Liver (tissue), 9 donors: ENCODE results near the gene KCNK7. TPM values are rescaled to one million over a fixed set of nuclear protein-coding genes. Genes with fewer than 3 reads are reported as not detected.
"Not testable (repeated sequence)": the region's sequence is repeated elsewhere in the genome, so short reads cannot be mapped to it uniquely, and the experiment has no call there.

ENCODE experiments used
- DNase-seq: peaks from one replicate; pipeline ENCODE4 v3.0.0-alpha.2; 2017; ENCODE audit warnings: low spot score
- H3K27ac ChIP-seq, 2 donors: one replicate each; pipeline ENCODE4 v1.7.0; 2013; ENCODE audit warnings: inconsistent platforms in 2 of 2, low read length in 2 of 2, control low read depth in 1 of 2, low read depth in 1 of 2, mild to moderate bottlenecking in 1 of 2
- H3K27me3 ChIP-seq, 4 donors: one replicate each; pipeline versions ENCODE4 v1.6.1 to v1.7.0; 2013; ENCODE audit warnings: low read length in 3 of 4, inconsistent platforms in 1 of 4, mild to moderate bottlenecking in 1 of 4, moderate library complexity in 1 of 4; ENCODE audit not compliant: control insufficient read depth in 4 of 4, insufficient read depth in 4 of 4
- H3K36me3 ChIP-seq, 4 donors: one replicate each; pipeline versions ENCODE4 v1.6.1 to v1.7.0; 2013; ENCODE audit warnings: low read length in 3 of 4, mild to moderate bottlenecking in 3 of 4, low read depth in 1 of 4, moderate library complexity in 1 of 4; ENCODE audit not compliant: control insufficient read depth in 4 of 4, insufficient read depth in 3 of 4
- H3K4me1 ChIP-seq, 4 donors: one replicate each; pipeline versions ENCODE4 v1.6.1 to v1.7.0; 2013; ENCODE audit warnings: low read length in 3 of 4, mild to moderate bottlenecking in 3 of 4, moderate library complexity in 1 of 4; ENCODE audit not compliant: control insufficient read depth in 4 of 4, insufficient read depth in 4 of 4
- H3K4me3 ChIP-seq, 3 donors: one replicate each; pipeline versions ENCODE4 v1.6.1 to v1.7.0; 2013; ENCODE audit warnings: low read length in 3 of 3, control low read depth in 1 of 3, low read depth in 1 of 3, mild to moderate bottlenecking in 1 of 3
- H3K9ac ChIP-seq, 2 donors: one replicate each; pipeline ENCODE4 v1.7.0; 2013; ENCODE audit warnings: low read length in 2 of 2, mild to moderate bottlenecking in 2 of 2, moderate library complexity in 2 of 2, control low read depth in 1 of 2, low read depth in 1 of 2
- H3K9me3 ChIP-seq, 4 donors: one replicate each; pipeline versions ENCODE4 v1.6.1 to v1.7.0; 2013; ENCODE audit warnings: low read length in 3 of 4; ENCODE audit not compliant: control insufficient read depth in 4 of 4
- CTCF ChIP-seq: fragments of 150-350 bp; IDR thresholded peaks from 2 replicates; pipeline ENCODE4 v1.5.1; 2017; ENCODE audit warnings: improper control_type of control experiment, low read depth, low read length; ENCODE audit not compliant: missing input control
- EGR1 ChIP-seq, 2 donors: IDR thresholded peaks; 2 replicates each; pipeline ENCODE4 v1.6.1; 2016 to 2018; ENCODE audit warnings: antibody characterized with exemption in 2 of 2, low read depth in 2 of 2
- FOXA1 ChIP-seq: IDR thresholded peaks from 2 replicates; pipeline ENCODE4 v1.6.1; 2016; ENCODE audit warnings: antibody characterized with exemption
- GABPA ChIP-seq, 2 donors: IDR thresholded peaks in 1 of 2; conservative IDR thresholded peaks in 1 of 2; 2 replicates each; pipeline ENCODE4 v1.6.1; 2016; ENCODE audit warnings: antibody characterized with exemption in 2 of 2, mild to moderate bottlenecking in 1 of 2, moderate library complexity in 1 of 2
- HNF4A ChIP-seq, 2 donors: conservative IDR thresholded peaks; 2 replicates each; pipeline ENCODE4 v1.6.1; 2016; ENCODE audit warnings: antibody characterized with exemption in 2 of 2, mild to moderate bottlenecking in 2 of 2
- JUND ChIP-seq, 2 donors: IDR thresholded peaks; 2 replicates each; pipeline ENCODE4 v1.6.1; 2016; ENCODE audit warnings: antibody characterized with exemption in 2 of 2
- NR2F2 ChIP-seq: IDR thresholded peaks from 2 replicates; pipeline ENCODE4 v1.6.1; 2016; ENCODE audit warnings: antibody characterized with exemption
- REST ChIP-seq: IDR thresholded peaks from 2 replicates; pipeline ENCODE4 v1.6.1; 2016; ENCODE audit warnings: antibody characterized with exemption, mild to moderate bottlenecking
- RXRA ChIP-seq, 2 donors: IDR thresholded peaks; 2 replicates each; pipeline ENCODE4 v1.6.1; 2017 to 2018; ENCODE audit warnings: antibody characterized with exemption in 2 of 2, mild to moderate bottlenecking in 1 of 2
- WGBS: extraction: QIAGEN DNeasy Blood & Tissue Kit; methylation state at CpG from one replicate; pipeline ENCODE4 v1.1.7; 2013; 5-methylcytosine and 5-hydroxymethylcytosine counted together
- polyA plus RNA-seq, 2 donors: library from polyadenylated mRNA; stranded (reverse) in 1 of 2; unstranded in 1 of 2; fragments of 200-250 nt in 1 of 2; fragments of >200 nt in 1 of 2; fragmentation: Nextera tagmentation in 1 of 2; extraction: Ambion mirVana in 1 of 2; gene quantifications; one replicate each; pipeline versions ENCODE4 v1.2.1 to v1.2.3, GENCODE V29; 2013 to 2015
- total RNA-seq, 2 donors: library from RNA; depleted of rRNA; stranded (reverse); fragments of >200 nt; gene quantifications; one replicate each; pipeline ENCODE4 v1.2.3, GENCODE V29; 2014
- donor health status: healthy.
- donor health status: healthy.
- donor health status: healthy.
- donor health status: healthy.
- donor health status: healthy.

KCNK7 gene
- total and polyA plus RNA-seq, 4 donors: 0.14 to 0.32 (median 0.24) TPM

GRCh38 chr11:65569973-65570918 is 25.4 kb downstream of the KCNK7 start, which contains the start of gene ZNRD2 (continued):
- TF ChIP-seq HNF4A (conservative IDR thresholded peaks at IDR 0.05) (peak in 1 of 2 donors; percentile 41), CTCF (peak; percentile 33), GABPA (IDR thresholded peaks at IDR 0.05 in 1 of 2, conservative IDR thresholded peaks at IDR 0.05 in 1 of 2) (peak; percentile 91 to 99), EGR1 (IDR thresholded peaks at IDR 0.05; ENCODE audit: low read depth in 2 of 2) (peak in 1 of 2 donors; percentile 18), RXRA (IDR thresholded peaks at IDR 0.05) (peak; percentile 52 to 62), NR2F2 (peak; percentile 95)

- H3K9ac ChIP-seq: peak overlapping the region; percentile 82 to 88
- peaks cover 13 to 47% (median 42%) of the 10 kb centered on the region in 4 donors for H3K4me1 ChIP-seq
- peak overlapping the region; percentile 81 to 93 (median 92) for H3K4me3 ChIP-seq
- 8% methylated on average over 28 of the region's 28 CpGs for WGBS
- peak overlapping the region; percentile 94 for H3K27ac ChIP-seq
- H3K9me3 ChIP-seq: no peaks in the 10 kb centered on the region
- H3K36me3 ChIP-seq: peaks cover 0 to 6% (median 1%) of the 10 kb centered on the region in 4 donors
- no peak for DNase-seq
- peak; percentile 9 for TF ChIP-seq REST
- no peak for TF ChIP-seq FOXA1
- no peaks in the 10 kb centered on the region for H3K27me3 ChIP-seq
These were observed 26.2 kb downstream of the KCNK7 start for GRCh38 chr11:65569164-65569972.

- DNase-seq: no peak
- TF ChIP-seq JUND (IDR thresholded peaks at IDR 0.05) (no peak), RXRA (IDR thresholded peaks at IDR 0.05) (no peak)
- Histone ChIP-seq H3K9me3 (no peaks in the 10 kb centered on the region), H3K4me3 (no peak overlapping the region), H3K36me3 (peaks cover 0 to 6% (median 1%) of the 10 kb centered on the region in 4 donors), H3K9ac (no peak overlapping the region), H3K27me3 (no peaks in the 10 kb centered on the region), H3K27ac (no peak overlapping the region), H3K4me1 (peaks cover 3 to 23% (median 17%) of the 10 kb centered on the region in 4 donors)
- WGBS: 88% methylated on average over 7 of the region's 7 CpGs
These were observed 29.8 kb downstream of the KCNK7 start for GRCh38 chr11:65565624-65566453.

GRCh38 chr11:65564879-65565559 is 30.6 kb downstream of the KCNK7 start:
- H3K4me3 ChIP-seq, H3K9ac ChIP-seq, H3K9me3 ChIP-seq, H3K27ac ChIP-seq, H3K36me3 ChIP-seq, H3K27me3 ChIP-seq, DNase-seq: not testable (repeated sequence)
- 94% methylated on average over 12 of the region's 12 CpGs for WGBS
- H3K4me1 ChIP-seq: peaks cover 6 to 29% (median 17%) of the 10 kb centered on the region in 4 donors
